ENCODE measurements around the gene NUAK1. TPM values are rescaled to one million over a fixed set of nuclear protein-coding genes. Genes with fewer than 3 reads are reported as not detected.

The NUAK1 gene
- total RNA-seq, 4 donors from 2014 or later, result 9.4 to 56.8 (median 26.8) TPM

GRCh38 chr12:106035421-106035820, 103.3 kb downstream of the NUAK1 start:
- Histone ChIP-seq H3K9me3 (no peaks in the 10 kb centered on the region), H3K27me3 (no peaks in the 10 kb centered on the region), H3K36me3 (no peaks in the 10 kb centered on the region), H3K4me1 (no peaks in the 10 kb centered on the region), H3K4me3 (no peak overlapping the region), H3K27ac (peak overlapping the region in 1 of 2 donors; percentile 38)
- TF ChIP-seq CTCF (IDR thresholded peaks at IDR 0.05), result no peak
- TF ChIP-seq POLR2A (IDR thresholded peaks at IDR 0.05), result no peak
- peak; percentile 22 to 44 for DNase-seq
- intact Hi-C loops (cut with DNase I; ENCODE audit: low total_unique reads), result no loop called here

GRCh38 chr12:106034316-106034715, 104.4 kb downstream of the NUAK1 start:
- no peak overlapping the region for H3K4me3 ChIP-seq
- no peak for DNase-seq
- TF ChIP-seq CTCF (IDR thresholded peaks at IDR 0.05) (no peak), POLR2A (IDR thresholded peaks at IDR 0.05) (no peak)
- no peaks in the 10 kb centered on the region for H3K4me1 ChIP-seq
- H3K27me3 ChIP-seq, result no peaks in the 10 kb centered on the region
- no peak overlapping the region for H3K27ac ChIP-seq
- no peaks in the 10 kb centered on the region for H3K36me3 ChIP-seq
- intact Hi-C loops (cut with DNase I; ENCODE audit: low total_unique reads), result no loop called here
- no peaks in the 10 kb centered on the region for H3K9me3 ChIP-seq

GRCh38 chr12:106033161-106033675, 105.5 kb downstream of the NUAK1 start:
- Histone ChIP-seq H3K4me1 (no peaks in the 10 kb centered on the region), H3K4me3 (no peak overlapping the region), H3K27me3 (no peaks in the 10 kb centered on the region), H3K9me3 (no peaks in the 10 kb centered on the region), H3K36me3 (no peaks in the 10 kb centered on the region), H3K27ac (no peak overlapping the region)
- intact Hi-C loops (cut with DNase I; ENCODE audit: low total_unique reads), result no loop called here
- DNase-seq, result no peak
- TF ChIP-seq CTCF (IDR thresholded peaks at IDR 0.05) (no peak), POLR2A (IDR thresholded peaks at IDR 0.05) (no peak)

- intact Hi-C loops (cut with DNase I; ENCODE audit: low total_unique reads), result no loop called here
Observed at GRCh38 chr12:106032623-106032925, 106.2 kb downstream of the NUAK1 start.

More at GRCh38 chr12:106032623-106032925, 106.2 kb downstream of the NUAK1 start:
- Histone ChIP-seq H3K4me1 (no peaks in the 10 kb centered on the region), H3K4me3 (no peak overlapping the region), H3K36me3 (no peaks in the 10 kb centered on the region), H3K9me3 (no peaks in the 10 kb centered on the region), H3K27me3 (no peaks in the 10 kb centered on the region), H3K27ac (no peak overlapping the region)
- TF ChIP-seq POLR2A (IDR thresholded peaks at IDR 0.05) (no peak), CTCF (IDR thresholded peaks at IDR 0.05) (no peak)
- DNase-seq, result no peak
